Right lobe of liver (tissue), 6 donors: ENCODE results near the gene RESF1. TPM values are rescaled to one million over a fixed set of nuclear protein-coding genes. Genes with fewer than 3 reads are reported as not detected.
A peak's percentile ranks its signal among the peaks of the same experiment; 100 is the strongest.

Source experiments
- ATAC-seq, 4 donors: fragments of 200-7000 bp; cut with Tn5 transposase; one replicate each; pipeline ENCODE4 v1.9.1; 2020; ENCODE audit warnings: mild to moderate bottlenecking in 4 of 4, moderate library complexity in 4 of 4
- DNase-seq, 3 donors: peaks; one replicate each; pipeline ENCODE4 v3.0.0-alpha.2; 2020
- H3K27ac ChIP-seq, 3 donors: fragments of 200-600 bp; one replicate each; pipeline ENCODE4 v1.8.0; 2022
- H3K27me3 ChIP-seq, 2 donors: fragments of 200-600 bp; one replicate each; pipeline ENCODE4 v1.8.0; 2022
- H3K36me3 ChIP-seq, 4 donors: fragments of 200-600 bp; sonication (generic) in 1 of 4; one replicate each; pipeline versions ENCODE4 v1.5.1 to v1.8.0; 2017 to 2022; ENCODE audit warnings: control low read depth in 1 of 4
- H3K4me1 ChIP-seq, 4 donors: fragments of 200-600 bp; sonication (generic) in 1 of 4; one replicate each; pipeline versions ENCODE4 v1.5.1 to v1.8.0; 2017 to 2022; ENCODE audit warnings: control low read depth in 1 of 4
- H3K4me3 ChIP-seq, 3 donors: fragments of 200-600 bp; one replicate each; pipeline ENCODE4 v1.8.0; 2022
- H3K9me3 ChIP-seq, 4 donors: fragments of 200-600 bp; sonication (generic) in 1 of 4; one replicate each; pipeline versions ENCODE4 v1.5.1 to v1.8.0; 2017 to 2022; ENCODE audit warnings: control low read depth in 1 of 4
- POLR2A ChIP-seq: fragments of 450-650 bp; IDR thresholded peaks from one replicate; pipeline ENCODE4 v1.6.1; 2017; ENCODE audit warnings: antibody characterized with exemption, mild to moderate bottlenecking
- WGBS: methylation state at CpG from one replicate; pipeline ENCODE4 v1.1.6; 2018; ENCODE audit warnings: low coverage, low lambda C conversion rate; ENCODE audit not compliant: insufficient coverage; ENCODE audit errors: missing lambda C conversion rate; 5-methylcytosine and 5-hydroxymethylcytosine counted together
- intact Hi-C, 2 donors: fragments of 100-400 bp; cut with DNase I; formaldehyde crosslinking; loops; one replicate each; pipeline versions ENCODE4 v1.11.2 to v1.14.1; 2022
- long read RNA-seq: library from polyadenylated mRNA; unstranded; transcript quantifications from one replicate; pipeline ENCODE4 v2.0.0, GENCODE V29; 2019
- total RNA-seq, 6 experiments: library from RNA; depleted of rRNA in 2 of 6; stranded (reverse); fragments of >200 nt in 2 of 6; fragmentation: NEBNext Ultra II Directional in 3 of 6; extraction: Animal tissue kit (Norgen Biotek cat#: 25700) in 3 of 6; gene quantifications; one replicate each; pipeline versions ENCODE4 v1.1.0 to v1.2.4, GENCODE V29; 2016 to 2023
- TF ChIP-seq, protein P1 (sequence below), 4 donors: fragments of 200-600 bp in 3 of 4; fragments of 450-650 bp in 1 of 4; IDR thresholded peaks; one replicate each; pipeline versions ENCODE4 v1.5.1 to v1.8.0; 2016 to 2022; ENCODE audit warnings: antibody characterized with exemption in 4 of 4, mild to moderate bottlenecking in 2 of 4
- donor health status: DM: no; HTN: yes; CAD: no.
- donor health status: DM: no; HTN: no; CAD: no.
- donor health status: DM: no; HTN: no; CAD: no.
- donor health status: DM: no; HTN: yes; CAD: no.
- donor health status: DM: no; HTN: yes; CAD: no.

Gene RESF1, protein sequence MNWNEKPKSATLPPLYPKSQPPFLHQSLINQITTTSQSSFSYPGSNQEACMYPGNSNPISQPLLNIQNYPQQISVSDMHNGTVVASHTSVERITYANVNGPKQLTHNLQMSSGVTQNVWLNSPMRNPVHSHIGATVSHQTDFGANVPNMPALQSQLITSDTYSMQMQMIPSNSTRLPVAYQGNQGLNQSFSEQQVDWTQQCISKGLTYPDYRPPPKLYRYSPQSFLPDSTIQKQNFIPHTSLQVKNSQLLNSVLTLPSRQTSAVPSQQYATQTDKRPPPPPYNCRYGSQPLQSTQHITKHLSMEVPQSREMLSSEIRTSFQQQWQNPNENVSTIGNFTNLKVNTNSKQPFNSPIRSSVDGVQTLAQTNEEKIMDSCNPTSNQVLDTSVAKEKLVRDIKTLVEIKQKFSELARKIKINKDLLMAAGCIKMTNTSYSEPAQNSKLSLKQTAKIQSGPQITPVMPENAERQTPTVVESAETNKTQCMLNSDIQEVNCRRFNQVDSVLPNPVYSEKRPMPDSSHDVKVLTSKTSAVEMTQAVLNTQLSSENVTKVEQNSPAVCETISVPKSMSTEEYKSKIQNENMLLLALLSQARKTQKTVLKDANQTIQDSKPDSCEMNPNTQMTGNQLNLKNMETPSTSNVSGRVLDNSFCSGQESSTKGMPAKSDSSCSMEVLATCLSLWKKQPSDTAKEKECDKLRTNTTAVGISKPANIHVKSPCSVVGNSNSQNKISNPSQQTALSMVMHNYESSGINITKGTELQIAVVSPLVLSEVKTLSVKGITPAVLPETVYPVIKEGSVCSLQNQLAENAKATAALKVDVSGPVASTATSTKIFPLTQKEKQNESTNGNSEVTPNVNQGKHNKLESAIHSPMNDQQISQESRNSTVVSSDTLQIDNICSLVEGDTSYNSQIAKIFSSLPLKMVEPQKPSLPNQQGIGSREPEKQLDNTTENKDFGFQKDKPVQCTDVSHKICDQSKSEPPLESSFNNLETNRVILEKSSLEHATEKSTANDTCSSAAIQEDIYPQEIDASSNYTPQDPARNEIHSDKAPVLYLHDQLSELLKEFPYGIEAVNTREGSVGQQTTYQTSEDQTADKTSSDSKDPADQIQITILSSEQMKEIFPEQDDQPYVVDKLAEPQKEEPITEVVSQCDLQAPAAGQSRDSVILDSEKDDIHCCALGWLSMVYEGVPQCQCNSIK (N-terminal part only)
- 10 to 100 TPM; 24.0 to 62.5 (median 42.8) TPM for total RNA-seq
- long read RNA-seq, partial matches to known transcripts = 2 of 6 reads
- long read RNA-seq, other reads (novel, unspliced or antisense) = 2 of 6 reads

DNA sequence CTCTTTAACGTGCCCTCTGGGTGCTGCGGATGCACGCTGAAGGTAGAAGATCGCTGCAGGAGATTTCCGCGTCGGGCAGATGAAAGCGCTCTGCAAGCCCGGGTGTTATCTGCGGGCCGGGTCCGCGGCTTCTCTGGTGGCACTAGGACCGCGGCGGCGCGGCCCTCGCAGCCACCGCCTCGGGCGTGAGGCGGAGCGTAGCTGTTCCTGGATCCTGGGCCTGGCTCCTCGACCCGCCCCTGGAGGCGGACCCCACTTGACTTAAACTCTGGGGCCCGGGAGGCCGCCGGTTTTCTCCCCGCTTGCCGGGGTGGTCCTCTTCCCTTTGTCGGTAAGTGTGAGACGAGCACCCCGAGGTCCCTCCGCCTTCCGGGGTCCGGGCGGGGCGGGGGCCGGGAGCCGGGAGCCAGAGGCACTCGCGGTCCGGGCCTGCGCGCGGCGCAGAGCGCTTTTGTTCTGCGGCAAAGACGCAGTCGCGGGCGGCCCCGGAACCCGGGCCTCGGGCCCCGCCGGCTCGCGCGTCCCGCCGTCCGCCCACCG is at the start of gene RESF1:
RESF1 (plus strand) TSS at position 255 of the 540 bp plus-strand sequence. CDS start 21,541 bp downstream, outside the sequence.
- H3K27ac ChIP-seq = peak within 1 kb of the TSS; percentile 81 to 95 (median 92)
- WGBS = 0% methylated on average over 9 of the region's 67 CpGs
- TF ChIP-seq POLR2A = peak; percentile 92
- TF ChIP-seq, protein P1, sequence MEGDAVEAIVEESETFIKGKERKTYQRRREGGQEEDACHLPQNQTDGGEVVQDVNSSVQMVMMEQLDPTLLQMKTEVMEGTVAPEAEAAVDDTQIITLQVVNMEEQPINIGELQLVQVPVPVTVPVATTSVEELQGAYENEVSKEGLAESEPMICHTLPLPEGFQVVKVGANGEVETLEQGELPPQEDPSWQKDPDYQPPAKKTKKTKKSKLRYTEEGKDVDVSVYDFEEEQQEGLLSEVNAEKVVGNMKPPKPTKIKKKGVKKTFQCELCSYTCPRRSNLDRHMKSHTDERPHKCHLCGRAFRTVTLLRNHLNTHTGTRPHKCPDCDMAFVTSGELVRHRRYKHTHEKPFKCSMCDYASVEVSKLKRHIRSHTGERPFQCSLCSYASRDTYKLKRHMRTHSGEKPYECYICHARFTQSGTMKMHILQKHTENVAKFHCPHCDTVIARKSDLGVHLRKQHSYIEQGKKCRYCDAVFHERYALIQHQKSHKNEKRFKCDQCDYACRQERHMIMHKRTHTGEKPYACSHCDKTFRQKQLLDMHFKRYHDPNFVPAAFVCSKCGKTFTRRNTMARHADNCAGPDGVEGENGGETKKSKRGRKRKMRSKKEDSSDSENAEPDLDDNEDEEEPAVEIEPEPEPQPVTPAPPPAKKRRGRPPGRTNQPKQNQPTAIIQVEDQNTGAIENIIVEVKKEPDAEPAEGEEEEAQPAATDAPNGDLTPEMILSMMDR (IDR thresholded peaks at IDR 0.05) = no peak
- no peaks in the 10 kb centered on the region for H3K27me3 ChIP-seq
- H3K9me3 ChIP-seq = no peaks in the 10 kb centered on the region
- H3K4me1 ChIP-seq = peaks cover 0 to 20% (median 7%) of the 10 kb centered on the region in 4 donors
- H3K36me3 ChIP-seq = peaks cover 0 to 12% (median 5%) of the 10 kb centered on the region in 4 donors
- intact Hi-C loops = no loop called here
- DNase-seq (peak; percentile 93 to 96 (median 94)), ATAC-seq (peak; percentile 93 to 99 (median 96))
- peak within 1 kb of the TSS; percentile 56 to 83 (median 70) for H3K4me3 ChIP-seq

DNA sequence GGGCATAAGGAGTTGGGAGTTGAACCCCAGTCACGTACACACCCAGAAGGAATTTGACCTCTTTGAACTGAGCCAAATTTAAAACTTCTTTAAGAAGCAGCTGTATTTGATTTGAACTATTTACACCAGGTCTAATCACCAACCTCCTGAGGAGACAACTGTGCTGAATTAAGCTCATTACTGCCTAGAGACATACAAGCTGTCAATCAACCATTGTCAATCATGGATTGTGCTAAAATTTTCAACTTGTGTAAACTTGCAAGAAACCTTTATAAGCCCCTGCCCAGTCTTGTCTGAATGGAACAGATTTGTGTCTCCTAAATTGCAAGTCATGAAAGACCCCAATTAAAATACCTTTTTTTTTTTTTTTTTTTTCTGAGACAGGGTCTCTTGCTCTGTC is 44.3 kb upstream of the RESF1 start:
- intact Hi-C loops = no loop called here
- WGBS = 40% methylated on average over 1 of the region's 1 CpG
- no peak for DNase-seq
- Histone ChIP-seq H3K36me3 (no peaks in the 10 kb centered on the region), H3K4me3 (no peak overlapping the region), H3K4me1 (no peaks in the 10 kb centered on the region), H3K9me3 (no peaks in the 10 kb centered on the region), H3K27me3 (no peaks in the 10 kb centered on the region), H3K27ac (no peak overlapping the region)
- no peak for ATAC-seq
- no peak for TF ChIP-seq POLR2A
- TF ChIP-seq, protein P1 (IDR thresholded peaks at IDR 0.05) = no peak

DNA sequence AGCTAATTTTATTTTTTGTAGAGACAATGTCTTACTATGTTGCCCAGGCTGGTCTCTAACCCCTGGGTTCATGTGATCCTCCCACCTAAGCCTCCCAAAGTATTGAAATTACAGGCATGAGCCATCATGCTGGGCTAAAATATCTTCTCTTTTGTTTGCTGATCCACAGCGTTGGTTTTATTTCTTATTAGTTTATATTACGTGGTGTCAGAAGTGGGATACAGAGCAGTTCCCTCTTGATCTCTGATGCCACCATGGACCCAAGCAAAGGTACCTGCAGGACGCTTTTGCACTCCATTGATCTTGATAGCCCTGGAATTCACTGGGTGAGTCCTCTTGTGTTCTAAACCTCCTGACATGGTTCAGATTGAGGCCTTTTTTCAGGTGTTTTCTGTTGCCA is 43.8 kb upstream of the RESF1 start:
- H3K27ac ChIP-seq = no peak overlapping the region
- no peaks in the 10 kb centered on the region for H3K27me3 ChIP-seq
- TF ChIP-seq, protein P1 (IDR thresholded peaks at IDR 0.05) = no peak
- no peak for TF ChIP-seq POLR2A
- H3K36me3 ChIP-seq = no peaks in the 10 kb centered on the region
- no peak for ATAC-seq
- intact Hi-C loops = no loop called here
- H3K4me3 ChIP-seq = no peak overlapping the region
- H3K4me1 ChIP-seq = no peaks in the 10 kb centered on the region
- WGBS = 100% methylated on average over 3 of the region's 3 CpGs
- no peak for DNase-seq
- H3K9me3 ChIP-seq = no peaks in the 10 kb centered on the region
